ENCODE results near the gene UROC1.

UROC1 gene

DNA sequence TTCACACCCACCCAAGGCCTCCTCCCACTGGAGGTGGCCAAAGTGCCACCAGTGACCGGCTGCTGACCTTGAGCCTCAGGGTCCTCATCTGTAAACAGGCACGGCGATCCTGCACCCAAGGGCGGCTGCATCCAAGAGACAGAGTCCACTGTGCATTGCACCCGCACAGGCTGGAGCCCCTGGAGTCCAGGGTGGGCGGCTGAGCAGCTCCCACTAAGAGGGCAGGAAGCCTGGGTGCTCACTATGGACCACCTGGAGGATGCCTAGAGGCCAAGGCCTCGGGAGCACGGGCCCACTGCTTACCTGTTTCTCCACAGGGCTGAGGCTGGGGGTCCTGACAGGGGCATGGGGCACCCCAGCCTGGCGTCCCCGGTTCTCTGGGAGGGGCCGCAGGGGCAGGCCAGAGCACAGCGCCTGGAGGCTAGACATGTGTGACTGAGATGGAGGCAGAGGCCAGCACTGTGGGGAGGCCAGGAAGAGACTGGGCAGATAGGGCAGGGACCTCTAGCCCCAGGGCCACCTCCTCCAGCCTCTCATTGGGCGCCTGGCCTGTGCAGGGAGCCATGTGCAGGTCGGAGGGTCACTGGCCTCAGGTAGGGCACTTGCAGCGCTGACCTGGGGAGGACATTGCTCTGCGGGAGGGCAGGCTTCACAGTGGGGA, at the start of gene UROC1:
Gene UROC1 (minus strand): TSS at position 483 of the 661 bp plus-strand sequence. CDS start 54 bp downstream, at position 429.
- H3K4me3 ChIP-seq (ENCODE audit: low read depth, low read length): no peak within 1 kb of the TSS
- TF ChIP-seq, protein P1, sequence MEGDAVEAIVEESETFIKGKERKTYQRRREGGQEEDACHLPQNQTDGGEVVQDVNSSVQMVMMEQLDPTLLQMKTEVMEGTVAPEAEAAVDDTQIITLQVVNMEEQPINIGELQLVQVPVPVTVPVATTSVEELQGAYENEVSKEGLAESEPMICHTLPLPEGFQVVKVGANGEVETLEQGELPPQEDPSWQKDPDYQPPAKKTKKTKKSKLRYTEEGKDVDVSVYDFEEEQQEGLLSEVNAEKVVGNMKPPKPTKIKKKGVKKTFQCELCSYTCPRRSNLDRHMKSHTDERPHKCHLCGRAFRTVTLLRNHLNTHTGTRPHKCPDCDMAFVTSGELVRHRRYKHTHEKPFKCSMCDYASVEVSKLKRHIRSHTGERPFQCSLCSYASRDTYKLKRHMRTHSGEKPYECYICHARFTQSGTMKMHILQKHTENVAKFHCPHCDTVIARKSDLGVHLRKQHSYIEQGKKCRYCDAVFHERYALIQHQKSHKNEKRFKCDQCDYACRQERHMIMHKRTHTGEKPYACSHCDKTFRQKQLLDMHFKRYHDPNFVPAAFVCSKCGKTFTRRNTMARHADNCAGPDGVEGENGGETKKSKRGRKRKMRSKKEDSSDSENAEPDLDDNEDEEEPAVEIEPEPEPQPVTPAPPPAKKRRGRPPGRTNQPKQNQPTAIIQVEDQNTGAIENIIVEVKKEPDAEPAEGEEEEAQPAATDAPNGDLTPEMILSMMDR (IDR thresholded peaks at IDR 0.05; ENCODE audit: low read depth, low read length): no peak

DNA sequence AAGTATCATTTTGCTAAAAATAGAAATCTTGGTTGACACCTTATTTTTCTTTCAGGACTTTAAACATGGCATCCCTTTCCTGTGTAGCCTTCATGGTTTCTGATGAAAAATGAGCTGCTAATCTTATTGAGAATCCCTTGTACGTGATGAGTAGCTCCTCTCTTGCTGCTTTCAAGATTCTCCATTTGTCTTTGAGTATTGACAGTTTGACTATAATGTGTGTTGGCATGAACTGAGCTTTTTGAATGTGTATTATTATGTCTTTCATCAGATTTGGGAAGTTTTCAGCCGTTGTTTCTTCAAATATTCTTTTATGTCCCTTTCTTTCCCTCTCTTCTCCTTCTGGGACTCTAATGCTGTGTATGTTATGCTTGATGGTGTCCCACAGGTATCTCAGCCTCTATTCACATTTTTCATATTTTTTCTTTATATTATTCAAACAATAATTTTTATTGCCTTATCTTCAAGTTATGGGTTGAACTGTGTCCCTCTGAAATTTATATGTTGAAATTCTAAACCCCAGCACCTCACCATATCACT, 45.2 kb upstream of the UROC1 start:
- H3K4me3 ChIP-seq (ENCODE audit: low read depth, low read length): no peak overlapping the region
- TF ChIP-seq, protein P1 (IDR thresholded peaks at IDR 0.05; ENCODE audit: low read depth, low read length): no peak

DNA sequence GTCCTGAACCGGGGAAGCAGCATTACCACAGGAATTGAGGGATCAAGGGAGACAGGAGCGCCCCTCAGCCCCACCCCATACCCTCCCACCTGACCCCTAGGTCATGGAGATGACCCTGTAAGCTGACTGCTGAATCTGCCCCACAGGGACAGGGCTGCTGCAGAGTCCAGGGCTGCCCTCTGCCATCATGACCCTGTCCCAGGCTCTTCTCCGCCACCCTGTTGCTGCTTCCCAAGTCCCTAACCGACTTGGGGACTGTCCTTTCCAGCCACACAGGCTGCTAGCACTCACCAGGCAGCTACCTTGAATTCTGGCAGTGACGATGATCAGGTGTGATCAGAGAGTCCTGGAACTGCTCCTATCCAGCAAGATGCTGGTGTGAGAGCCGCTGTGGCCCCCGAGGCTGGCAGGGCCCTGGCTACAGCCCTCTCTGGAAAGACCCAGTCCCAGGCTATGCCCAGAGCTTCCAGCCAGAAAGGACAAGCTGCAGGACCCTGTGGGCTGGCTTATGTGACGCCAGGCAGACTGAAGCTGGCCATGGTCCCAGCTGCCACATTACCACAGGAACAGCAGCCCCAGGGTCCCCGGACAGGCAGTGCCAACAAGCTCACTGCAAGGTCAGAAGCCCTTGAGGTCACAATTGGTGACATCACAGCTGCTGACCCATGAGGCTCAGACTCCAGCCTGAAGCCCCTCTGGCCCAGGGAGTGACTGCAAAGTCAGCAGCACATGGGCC, 40.9 kb upstream of the UROC1 start, which contains the start of gene C3orf22:
Gene C3orf22 (minus strand): TSS at position 597 of the 736 bp plus-strand sequence. CDS start 5,542 bp downstream, outside the sequence.
- H3K4me3 ChIP-seq (ENCODE audit: low read depth, low read length): no peak within 1 kb of the TSS
- TF ChIP-seq, protein P1 (IDR thresholded peaks at IDR 0.05; ENCODE audit: low read depth, low read length): no peak

DNA sequence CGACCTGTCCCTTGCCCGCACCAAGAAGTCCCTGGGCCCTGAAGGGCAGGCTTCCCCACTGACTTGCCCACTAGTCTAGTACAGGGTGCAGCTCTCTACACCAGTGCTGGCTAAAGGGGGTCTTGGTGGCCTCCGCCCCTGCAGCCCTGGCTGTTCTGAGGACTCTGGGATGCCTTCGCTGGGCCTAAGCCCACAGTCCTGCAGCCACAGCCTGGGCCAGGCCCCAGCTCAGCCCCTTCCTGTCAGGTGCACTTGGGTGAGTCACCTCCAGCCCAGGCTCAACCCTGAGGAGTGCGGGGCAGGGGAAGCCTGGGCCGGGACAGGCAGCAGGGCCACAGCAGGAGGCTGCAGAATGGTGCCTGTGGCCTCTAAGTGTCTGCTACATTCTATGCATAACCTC, 40.2 kb upstream of the UROC1 start:
- TF ChIP-seq, protein P1 (IDR thresholded peaks at IDR 0.05; ENCODE audit: low read depth, low read length): no peak

DNA sequence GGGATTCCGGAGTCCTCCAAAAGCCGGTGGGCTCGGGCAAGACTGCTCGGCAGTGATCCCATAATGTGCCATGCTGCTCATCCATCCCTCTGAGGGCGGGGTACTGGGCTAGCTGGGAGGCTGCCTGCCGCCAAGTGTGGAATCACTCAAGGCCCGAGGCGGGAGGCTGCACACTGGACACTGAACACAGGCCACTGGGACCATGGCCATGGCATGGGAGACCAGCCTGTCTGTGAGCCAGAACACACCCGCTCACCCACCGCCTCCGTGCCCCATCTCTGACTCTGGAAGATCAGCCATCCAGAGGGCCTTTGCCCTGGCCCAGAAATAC, 39.8 kb upstream of the UROC1 start:
- TF ChIP-seq, protein P1 (IDR thresholded peaks at IDR 0.05; ENCODE audit: low read depth, low read length): no peak
- no peak overlapping the region for H3K4me3 ChIP-seq (ENCODE audit: low read depth, low read length)

More for the DNA sequence above, 40.2 kb upstream of the UROC1 start:
- H3K4me3 ChIP-seq (ENCODE audit: low read depth, low read length): no peak overlapping the region

DNA sequence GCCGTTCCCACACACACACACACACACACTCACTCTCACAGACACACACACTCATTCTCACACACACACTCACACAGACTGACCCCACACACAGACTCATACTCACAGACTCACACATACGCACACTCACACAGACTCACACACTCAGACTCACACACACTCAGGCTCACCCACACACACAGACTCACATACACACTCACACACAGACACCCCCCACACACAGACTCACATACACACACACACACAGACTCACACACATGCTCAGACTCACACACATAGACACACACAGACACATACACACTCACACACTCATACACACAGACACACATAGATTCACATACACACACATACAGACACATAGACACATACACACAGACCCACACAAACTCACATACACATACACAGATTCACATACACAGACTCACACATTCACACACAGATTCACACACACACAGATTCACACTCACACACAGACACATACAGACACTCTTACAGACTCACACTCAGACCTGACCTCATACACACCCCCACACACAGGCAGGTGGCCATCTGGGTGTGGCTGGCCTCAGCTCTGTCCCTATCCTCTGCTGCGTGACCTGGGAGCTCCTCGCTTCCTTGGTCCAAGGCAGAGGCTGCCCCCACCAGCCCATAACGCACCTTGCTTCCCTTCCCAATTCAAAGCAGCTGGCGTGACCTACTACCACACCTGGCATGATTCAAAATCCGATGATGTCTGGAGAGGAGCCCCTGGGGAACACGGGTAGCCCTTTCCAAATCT, 39.3 kb upstream of the UROC1 start:
- TF ChIP-seq, protein P1 (IDR thresholded peaks at IDR 0.05; ENCODE audit: low read depth, low read length): no peak
- H3K4me3 ChIP-seq (ENCODE audit: low read depth, low read length): no peak overlapping the region
